ENCODE data around the gene FRMD4A. TPM values are rescaled to one million over a fixed set of nuclear protein-coding genes. Genes with fewer than 3 reads are reported as not detected.

The FRMD4A gene
- total and polyA plus RNA-seq, 3 donors from 2014 or later, result 15.0 to 20.8 (median 18.7) TPM

DNA sequence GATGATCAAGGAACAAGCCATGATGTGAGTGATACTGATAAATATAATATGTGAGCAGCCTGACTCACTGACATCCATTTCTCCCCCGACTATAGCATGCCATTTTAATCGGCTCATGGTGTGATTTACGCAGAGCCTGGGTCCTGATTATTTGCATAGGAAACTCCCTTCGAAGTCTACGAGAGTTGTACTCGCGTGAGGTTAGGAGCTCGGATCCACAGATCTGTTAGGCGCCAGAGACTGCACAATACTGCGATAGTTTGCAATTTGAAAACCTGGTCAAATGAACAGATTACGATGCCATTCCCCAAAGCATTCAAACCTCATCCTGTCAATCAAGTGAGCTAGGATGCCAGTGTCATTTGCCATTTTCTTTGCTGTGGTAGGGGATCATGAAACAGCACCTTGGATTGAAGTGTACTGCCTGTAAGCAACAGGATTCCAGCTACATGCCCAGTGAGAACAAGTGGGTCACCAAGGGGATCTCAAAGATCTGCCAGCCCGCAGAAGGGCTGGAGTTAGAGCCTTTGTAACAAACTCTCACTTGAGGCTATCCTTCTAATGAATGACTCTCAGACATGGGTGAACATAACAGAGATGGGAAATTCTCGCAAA is 158.3 kb downstream of the FRMD4A start:
- no peak overlapping the region for H3K4me3 ChIP-seq
- H3K4me1 ChIP-seq, result peaks cover 6% of the 10 kb centered on the region
- H3K36me3 ChIP-seq (ENCODE audit: low read depth, missing control alignments), result no peaks in the 10 kb centered on the region
- H3K27me3 ChIP-seq, result no peaks in the 10 kb centered on the region
- whole genome bisulfite sequencing, 2 donors, result 62 to 74% methylated on average over 13 of the region's 13 CpGs
- H3K9me3 ChIP-seq, result no peaks in the 10 kb centered on the region
- no peak overlapping the region for H3K27ac ChIP-seq
- DNase-seq, result no peak
- intact Hi-C loops (cut with DNase I; ENCODE audit: low total_unique reads), result no loop called here
- TF ChIP-seq, protein P1, sequence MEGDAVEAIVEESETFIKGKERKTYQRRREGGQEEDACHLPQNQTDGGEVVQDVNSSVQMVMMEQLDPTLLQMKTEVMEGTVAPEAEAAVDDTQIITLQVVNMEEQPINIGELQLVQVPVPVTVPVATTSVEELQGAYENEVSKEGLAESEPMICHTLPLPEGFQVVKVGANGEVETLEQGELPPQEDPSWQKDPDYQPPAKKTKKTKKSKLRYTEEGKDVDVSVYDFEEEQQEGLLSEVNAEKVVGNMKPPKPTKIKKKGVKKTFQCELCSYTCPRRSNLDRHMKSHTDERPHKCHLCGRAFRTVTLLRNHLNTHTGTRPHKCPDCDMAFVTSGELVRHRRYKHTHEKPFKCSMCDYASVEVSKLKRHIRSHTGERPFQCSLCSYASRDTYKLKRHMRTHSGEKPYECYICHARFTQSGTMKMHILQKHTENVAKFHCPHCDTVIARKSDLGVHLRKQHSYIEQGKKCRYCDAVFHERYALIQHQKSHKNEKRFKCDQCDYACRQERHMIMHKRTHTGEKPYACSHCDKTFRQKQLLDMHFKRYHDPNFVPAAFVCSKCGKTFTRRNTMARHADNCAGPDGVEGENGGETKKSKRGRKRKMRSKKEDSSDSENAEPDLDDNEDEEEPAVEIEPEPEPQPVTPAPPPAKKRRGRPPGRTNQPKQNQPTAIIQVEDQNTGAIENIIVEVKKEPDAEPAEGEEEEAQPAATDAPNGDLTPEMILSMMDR (IDR thresholded peaks at IDR 0.05), result no peak
- no peak for TF ChIP-seq POLR2A (IDR thresholded peaks at IDR 0.05)

DNA sequence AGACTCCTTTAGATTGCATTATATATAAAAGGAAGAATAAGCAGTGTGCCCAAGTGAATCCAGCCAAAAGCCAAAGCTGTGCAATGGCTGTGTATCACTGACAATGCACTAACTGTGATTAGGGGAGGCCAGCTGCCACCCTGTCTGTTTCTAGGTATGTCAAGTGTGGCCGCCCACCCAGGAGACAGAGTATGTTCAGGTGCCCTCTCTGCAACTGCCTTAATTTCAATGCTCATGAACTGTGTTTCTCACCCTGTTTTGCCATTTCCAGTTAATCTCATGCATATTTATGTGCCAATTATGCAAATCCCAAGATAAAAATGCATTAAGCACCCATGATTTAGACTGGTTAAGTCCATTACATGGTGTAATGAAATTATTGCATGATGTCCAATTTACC is 159.4 kb downstream of the FRMD4A start:
- no peaks in the 10 kb centered on the region for H3K27me3 ChIP-seq
- 96 to 100% methylated on average over 1 of the region's 1 CpG for WGBS, 2 donors
- no peak overlapping the region for H3K27ac ChIP-seq
- peaks cover 6% of the 10 kb centered on the region for H3K4me1 ChIP-seq
- intact Hi-C loops (cut with DNase I; ENCODE audit: low total_unique reads), result no loop called here
- no peaks in the 10 kb centered on the region for H3K9me3 ChIP-seq
- no peak overlapping the region for H3K4me3 ChIP-seq
- H3K36me3 ChIP-seq (ENCODE audit: low read depth, missing control alignments), result no peaks in the 10 kb centered on the region
- TF ChIP-seq, protein P1 (IDR thresholded peaks at IDR 0.05), result no peak
- TF ChIP-seq POLR2A (IDR thresholded peaks at IDR 0.05), result no peak
- DNase-seq, result no peak

DNA sequence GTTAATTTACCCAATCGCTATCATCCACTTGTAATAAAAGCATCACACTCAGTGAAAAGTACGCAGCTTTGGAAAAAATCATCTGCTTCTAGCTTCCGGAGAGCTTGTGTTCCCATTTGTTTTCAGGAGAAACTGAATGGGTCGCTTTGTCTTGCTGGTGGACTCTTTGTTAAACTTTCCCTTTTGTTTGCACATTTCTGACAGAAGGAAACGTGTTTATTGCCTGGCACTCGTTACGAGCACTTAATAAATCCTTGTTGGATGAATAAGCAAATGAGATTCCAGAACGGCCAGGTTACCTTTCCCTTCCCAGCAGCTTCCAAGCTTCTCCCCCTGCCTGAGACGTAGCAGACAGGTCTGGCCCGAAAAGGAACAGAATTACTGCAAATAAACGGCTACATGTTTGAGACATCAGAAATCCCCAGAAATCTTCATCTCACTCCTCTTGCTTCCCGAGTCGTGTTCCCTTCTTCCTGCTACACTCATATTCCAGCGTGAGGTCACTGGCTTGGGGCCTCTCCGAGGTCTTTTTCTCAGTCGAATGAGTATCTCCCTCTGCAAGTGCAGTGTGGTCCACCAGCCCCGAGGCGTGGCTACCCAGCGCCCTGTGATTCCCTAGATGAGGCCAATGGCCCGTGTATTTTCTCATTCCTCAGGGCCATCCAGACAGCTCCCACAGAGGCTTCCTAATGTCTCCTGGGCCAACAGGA is 167.2 kb downstream of the FRMD4A start:
- TF ChIP-seq, protein P1 (IDR thresholded peaks at IDR 0.05), result no peak
- TF ChIP-seq POLR2A (IDR thresholded peaks at IDR 0.05), result no peak
- Histone ChIP-seq H3K4me1 (no peaks in the 10 kb centered on the region), H3K36me3 (ENCODE audit: low read depth, missing control alignments) (no peaks in the 10 kb centered on the region), H3K9me3 (no peaks in the 10 kb centered on the region), H3K27me3 (no peaks in the 10 kb centered on the region), H3K4me3 (no peak overlapping the region), H3K27ac (no peak overlapping the region)
- intact Hi-C loops (cut with DNase I; ENCODE audit: low total_unique reads), result no loop called here
- WGBS, 2 donors, result 62 to 64% methylated on average over 20 of the region's 20 CpGs
- no peak for DNase-seq

DNA sequence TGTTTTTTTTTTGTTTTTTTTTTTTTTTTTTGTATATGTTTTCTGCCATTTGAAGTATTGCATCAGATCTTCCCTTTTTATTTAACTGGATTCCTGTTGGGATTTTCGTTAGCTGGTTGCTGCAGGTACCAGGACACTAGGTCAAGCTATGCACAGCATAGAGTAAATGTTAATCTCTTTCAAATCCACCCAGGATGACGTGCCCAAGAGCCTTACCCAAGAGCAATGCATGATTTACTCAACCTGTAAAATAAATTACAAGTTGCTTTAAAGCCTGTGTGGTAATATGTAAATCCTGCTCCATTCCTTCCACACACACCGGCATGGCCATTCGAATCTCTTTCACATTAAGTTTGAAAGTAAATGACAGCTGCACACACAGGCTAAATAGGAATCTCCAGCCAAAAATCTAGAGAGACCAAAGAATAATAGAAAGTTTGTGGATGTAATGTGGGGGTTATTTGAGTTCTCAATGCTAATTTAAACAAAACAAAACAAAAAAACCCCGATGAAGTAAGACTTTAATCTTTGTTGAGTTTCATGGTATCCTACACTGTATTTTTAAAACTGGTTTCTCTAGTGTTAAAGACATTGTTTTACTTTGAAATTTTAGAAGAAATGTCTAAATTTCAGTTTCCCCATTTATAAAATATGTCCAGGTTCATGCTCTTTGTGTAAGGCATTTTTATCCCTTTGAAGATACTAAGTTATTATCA is 167.9 kb downstream of the FRMD4A start:
- intact Hi-C loops (cut with DNase I; ENCODE audit: low total_unique reads), result no loop called here
- Histone ChIP-seq H3K9me3 (no peaks in the 10 kb centered on the region), H3K27me3 (no peaks in the 10 kb centered on the region), H3K4me3 (no peak overlapping the region), H3K27ac (no peak overlapping the region), H3K36me3 (ENCODE audit: low read depth, missing control alignments) (no peaks in the 10 kb centered on the region), H3K4me1 (no peaks in the 10 kb centered on the region)
- no peak for TF ChIP-seq POLR2A (IDR thresholded peaks at IDR 0.05)
- TF ChIP-seq, protein P1 (IDR thresholded peaks at IDR 0.05), result no peak
- no peak for DNase-seq
- WGBS, 2 donors, result 53 to 64% methylated on average over 5 of the region's 5 CpGs

Data from testis (tissue), 3 donors.